ENCODE data around the gene SNCAIP. TPM values are rescaled to one million over a fixed set of nuclear protein-coding genes. Genes with fewer than 3 reads are reported as not detected.

The SNCAIP gene
- total and polyA plus RNA-seq, 9 of the 15 experiments (the other 6 are each of a cell fraction or from before 2014, with no cell fraction given): 0.04 TPM; not detected in 8

DNA sequence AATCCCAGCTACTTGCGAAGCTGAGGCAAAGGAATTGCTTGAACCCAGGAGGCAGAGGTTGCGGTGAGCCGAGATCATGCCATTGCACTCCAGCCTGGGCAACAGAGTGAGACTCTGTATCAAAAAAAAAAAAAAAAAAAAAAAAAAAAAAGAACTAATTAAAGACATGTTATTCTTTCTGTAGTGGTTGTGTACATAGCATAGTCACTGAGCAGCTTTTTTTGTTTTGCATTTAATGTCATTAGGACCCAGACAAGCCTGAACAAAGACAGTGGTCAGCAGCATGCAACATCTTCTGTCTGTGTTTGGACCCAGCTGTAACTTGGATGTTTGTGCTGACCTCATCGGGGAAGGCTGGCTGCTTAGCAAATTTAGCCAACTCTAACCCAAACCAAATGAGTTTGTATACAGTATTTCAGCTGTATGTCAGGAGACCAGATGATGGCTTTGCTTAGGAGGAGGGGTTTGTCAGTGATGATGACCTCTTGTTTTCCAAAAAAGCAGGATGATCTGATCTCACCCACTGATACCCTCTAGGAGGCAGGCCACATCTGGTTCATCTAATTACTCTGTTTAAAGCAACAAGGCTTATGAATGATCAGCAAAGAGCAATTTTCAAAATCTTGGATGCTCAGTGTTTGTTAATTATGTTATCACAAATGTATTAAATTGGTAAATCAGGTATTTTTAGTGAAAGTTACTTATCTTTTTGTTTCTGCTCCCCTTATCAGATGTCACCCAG, 39.5 kb downstream of the SNCAIP start (continued):
- TF ChIP-seq, protein P1, sequence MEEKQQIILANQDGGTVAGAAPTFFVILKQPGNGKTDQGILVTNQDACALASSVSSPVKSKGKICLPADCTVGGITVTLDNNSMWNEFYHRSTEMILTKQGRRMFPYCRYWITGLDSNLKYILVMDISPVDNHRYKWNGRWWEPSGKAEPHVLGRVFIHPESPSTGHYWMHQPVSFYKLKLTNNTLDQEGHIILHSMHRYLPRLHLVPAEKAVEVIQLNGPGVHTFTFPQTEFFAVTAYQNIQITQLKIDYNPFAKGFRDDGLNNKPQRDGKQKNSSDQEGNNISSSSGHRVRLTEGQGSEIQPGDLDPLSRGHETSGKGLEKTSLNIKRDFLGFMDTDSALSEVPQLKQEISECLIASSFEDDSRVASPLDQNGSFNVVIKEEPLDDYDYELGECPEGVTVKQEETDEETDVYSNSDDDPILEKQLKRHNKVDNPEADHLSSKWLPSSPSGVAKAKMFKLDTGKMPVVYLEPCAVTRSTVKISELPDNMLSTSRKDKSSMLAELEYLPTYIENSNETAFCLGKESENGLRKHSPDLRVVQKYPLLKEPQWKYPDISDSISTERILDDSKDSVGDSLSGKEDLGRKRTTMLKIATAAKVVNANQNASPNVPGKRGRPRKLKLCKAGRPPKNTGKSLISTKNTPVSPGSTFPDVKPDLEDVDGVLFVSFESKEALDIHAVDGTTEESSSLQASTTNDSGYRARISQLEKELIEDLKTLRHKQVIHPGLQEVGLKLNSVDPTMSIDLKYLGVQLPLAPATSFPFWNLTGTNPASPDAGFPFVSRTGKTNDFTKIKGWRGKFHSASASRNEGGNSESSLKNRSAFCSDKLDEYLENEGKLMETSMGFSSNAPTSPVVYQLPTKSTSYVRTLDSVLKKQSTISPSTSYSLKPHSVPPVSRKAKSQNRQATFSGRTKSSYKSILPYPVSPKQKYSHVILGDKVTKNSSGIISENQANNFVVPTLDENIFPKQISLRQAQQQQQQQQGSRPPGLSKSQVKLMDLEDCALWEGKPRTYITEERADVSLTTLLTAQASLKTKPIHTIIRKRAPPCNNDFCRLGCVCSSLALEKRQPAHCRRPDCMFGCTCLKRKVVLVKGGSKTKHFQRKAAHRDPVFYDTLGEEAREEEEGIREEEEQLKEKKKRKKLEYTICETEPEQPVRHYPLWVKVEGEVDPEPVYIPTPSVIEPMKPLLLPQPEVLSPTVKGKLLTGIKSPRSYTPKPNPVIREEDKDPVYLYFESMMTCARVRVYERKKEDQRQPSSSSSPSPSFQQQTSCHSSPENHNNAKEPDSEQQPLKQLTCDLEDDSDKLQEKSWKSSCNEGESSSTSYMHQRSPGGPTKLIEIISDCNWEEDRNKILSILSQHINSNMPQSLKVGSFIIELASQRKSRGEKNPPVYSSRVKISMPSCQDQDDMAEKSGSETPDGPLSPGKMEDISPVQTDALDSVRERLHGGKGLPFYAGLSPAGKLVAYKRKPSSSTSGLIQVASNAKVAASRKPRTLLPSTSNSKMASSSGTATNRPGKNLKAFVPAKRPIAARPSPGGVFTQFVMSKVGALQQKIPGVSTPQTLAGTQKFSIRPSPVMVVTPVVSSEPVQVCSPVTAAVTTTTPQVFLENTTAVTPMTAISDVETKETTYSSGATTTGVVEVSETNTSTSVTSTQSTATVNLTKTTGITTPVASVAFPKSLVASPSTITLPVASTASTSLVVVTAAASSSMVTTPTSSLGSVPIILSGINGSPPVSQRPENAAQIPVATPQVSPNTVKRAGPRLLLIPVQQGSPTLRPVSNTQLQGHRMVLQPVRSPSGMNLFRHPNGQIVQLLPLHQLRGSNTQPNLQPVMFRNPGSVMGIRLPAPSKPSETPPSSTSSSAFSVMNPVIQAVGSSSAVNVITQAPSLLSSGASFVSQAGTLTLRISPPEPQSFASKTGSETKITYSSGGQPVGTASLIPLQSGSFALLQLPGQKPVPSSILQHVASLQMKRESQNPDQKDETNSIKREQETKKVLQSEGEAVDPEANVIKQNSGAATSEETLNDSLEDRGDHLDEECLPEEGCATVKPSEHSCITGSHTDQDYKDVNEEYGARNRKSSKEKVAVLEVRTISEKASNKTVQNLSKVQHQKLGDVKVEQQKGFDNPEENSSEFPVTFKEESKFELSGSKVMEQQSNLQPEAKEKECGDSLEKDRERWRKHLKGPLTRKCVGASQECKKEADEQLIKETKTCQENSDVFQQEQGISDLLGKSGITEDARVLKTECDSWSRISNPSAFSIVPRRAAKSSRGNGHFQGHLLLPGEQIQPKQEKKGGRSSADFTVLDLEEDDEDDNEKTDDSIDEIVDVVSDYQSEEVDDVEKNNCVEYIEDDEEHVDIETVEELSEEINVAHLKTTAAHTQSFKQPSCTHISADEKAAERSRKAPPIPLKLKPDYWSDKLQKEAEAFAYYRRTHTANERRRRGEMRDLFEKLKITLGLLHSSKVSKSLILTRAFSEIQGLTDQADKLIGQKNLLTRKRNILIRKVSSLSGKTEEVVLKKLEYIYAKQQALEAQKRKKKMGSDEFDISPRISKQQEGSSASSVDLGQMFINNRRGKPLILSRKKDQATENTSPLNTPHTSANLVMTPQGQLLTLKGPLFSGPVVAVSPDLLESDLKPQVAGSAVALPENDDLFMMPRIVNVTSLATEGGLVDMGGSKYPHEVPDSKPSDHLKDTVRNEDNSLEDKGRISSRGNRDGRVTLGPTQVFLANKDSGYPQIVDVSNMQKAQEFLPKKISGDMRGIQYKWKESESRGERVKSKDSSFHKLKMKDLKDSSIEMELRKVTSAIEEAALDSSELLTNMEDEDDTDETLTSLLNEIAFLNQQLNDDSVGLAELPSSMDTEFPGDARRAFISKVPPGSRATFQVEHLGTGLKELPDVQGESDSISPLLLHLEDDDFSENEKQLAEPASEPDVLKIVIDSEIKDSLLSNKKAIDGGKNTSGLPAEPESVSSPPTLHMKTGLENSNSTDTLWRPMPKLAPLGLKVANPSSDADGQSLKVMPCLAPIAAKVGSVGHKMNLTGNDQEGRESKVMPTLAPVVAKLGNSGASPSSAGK (IDR thresholded peaks at IDR 0.05): no peak
- TF ChIP-seq NR4A1 (CRISPR knock-in tag; IDR thresholded peaks at IDR 0.05) (no peak), NR4A1 (tag; IDR thresholded peaks at IDR 0.05) (no peak), SMARCA4 (IDR thresholded peaks at IDR 0.05) (no peak), TCF7L2 (IDR thresholded peaks at IDR 0.05; ENCODE audit: low read depth, low read length) (no peak), ZNF12 (CRISPR knock-in tag; IDR thresholded peaks at IDR 0.05) (no peak), ZNF583 (CRISPR knock-in tag; IDR thresholded peaks at IDR 0.05) (no peak)
- TF ChIP-seq, protein P2, sequence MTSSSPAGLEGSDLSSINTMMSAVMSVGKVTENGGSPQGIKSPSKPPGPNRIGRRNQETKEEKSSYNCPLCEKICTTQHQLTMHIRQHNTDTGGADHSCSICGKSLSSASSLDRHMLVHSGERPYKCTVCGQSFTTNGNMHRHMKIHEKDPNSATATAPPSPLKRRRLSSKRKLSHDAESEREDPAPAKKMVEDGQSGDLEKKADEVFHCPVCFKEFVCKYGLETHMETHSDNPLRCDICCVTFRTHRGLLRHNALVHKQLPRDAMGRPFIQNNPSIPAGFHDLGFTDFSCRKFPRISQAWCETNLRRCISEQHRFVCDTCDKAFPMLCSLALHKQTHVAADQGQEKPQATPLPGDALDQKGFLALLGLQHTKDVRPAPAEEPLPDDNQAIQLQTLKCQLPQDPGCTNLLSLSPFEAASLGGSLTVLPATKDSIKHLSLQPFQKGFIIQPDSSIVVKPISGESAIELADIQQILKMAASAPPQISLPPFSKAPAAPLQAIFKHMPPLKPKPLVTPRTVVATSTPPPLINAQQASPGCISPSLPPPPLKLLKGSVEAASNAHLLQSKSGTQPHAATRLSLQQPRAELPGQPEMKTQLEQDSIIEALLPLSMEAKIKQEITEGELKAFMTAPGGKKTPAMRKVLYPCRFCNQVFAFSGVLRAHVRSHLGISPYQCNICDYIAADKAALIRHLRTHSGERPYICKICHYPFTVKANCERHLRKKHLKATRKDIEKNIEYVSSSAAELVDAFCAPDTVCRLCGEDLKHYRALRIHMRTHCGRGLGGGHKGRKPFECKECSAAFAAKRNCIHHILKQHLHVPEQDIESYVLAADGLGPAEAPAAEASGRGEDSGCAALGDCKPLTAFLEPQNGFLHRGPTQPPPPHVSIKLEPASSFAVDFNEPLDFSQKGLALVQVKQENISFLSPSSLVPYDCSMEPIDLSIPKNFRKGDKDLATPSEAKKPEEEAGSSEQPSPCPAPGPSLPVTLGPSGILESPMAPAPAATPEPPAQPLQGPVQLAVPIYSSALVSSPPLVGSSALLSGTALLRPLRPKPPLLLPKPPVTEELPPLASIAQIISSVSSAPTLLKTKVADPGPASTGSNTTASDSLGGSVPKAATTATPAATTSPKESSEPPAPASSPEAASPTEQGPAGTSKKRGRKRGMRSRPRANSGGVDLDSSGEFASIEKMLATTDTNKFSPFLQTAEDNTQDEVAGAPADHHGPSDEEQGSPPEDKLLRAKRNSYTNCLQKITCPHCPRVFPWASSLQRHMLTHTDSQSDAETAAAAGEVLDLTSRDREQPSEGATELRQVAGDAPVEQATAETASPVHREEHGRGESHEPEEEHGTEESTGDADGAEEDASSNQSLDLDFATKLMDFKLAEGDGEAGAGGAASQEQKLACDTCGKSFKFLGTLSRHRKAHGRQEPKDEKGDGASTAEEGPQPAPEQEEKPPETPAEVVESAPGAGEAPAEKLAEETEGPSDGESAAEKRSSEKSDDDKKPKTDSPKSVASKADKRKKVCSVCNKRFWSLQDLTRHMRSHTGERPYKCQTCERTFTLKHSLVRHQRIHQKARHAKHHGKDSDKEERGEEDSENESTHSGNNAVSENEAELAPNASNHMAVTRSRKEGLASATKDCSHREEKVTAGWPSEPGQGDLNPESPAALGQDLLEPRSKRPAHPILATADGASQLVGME (CRISPR knock-in tag; IDR thresholded peaks at IDR 0.05): no peak
- TF ChIP-seq, protein P3, sequence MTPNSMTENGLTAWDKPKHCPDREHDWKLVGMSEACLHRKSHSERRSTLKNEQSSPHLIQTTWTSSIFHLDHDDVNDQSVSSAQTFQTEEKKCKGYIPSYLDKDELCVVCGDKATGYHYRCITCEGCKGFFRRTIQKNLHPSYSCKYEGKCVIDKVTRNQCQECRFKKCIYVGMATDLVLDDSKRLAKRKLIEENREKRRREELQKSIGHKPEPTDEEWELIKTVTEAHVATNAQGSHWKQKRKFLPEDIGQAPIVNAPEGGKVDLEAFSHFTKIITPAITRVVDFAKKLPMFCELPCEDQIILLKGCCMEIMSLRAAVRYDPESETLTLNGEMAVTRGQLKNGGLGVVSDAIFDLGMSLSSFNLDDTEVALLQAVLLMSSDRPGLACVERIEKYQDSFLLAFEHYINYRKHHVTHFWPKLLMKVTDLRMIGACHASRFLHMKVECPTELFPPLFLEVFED (CRISPR knock-in tag; conservative IDR thresholded peaks at IDR 0.05): no peak
